ENCODE measurements around the gene GRN. TPM values are rescaled to one million over a fixed set of nuclear protein-coding genes. Genes with fewer than 3 reads are reported as not detected.

GRN gene
- total and polyA plus RNA-seq, 9 of the 15 experiments (the other 6 are each of a cell fraction or from before 2014, with no cell fraction given): 5.4 to 75.3 (median 20.7) TPM

DNA sequence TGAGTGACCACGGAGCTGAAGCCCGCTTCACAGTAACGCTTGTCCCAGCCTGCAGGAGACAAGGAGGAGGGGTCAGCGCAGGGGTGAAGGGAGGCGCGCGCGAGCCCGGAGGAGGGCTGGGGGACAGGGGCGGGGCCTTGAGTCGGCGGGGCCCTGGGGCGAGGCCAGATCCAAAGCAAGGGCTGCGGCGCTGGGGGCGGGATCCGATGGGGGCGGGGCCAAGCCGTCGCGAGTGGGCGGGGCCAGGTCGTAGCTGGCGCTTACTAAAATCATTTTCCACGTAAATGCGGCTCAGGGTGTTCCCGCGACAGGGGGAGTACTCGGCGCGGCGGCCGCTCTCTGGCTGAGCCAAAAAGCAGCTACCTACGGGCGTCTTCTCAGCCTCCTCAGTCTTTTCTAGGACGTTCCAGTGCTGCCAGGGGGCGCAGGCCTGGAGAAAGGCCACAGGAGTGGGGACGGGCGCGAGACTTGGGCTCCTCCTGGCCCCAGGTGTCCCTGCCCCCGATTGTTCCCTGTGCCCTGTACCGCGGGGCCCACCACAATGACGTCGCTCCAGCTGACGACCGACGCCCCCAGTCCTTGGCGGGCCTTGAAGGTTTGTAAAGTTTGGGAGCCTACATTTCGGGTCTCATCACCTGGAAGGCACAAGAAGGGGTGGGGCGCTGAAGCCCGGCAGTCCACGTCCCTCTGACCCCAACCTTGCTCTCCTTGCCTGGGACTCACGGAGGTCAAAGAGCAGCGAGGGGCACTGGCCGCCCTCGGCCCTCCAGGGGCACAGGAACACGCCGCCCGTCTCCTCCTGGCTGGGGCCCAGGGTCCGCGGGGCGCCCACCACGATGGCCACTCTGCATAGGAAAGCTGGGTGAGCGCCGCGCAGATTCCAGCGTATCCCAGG lies 40.4 kb downstream of the GRN start (continued):
- TF ChIP-seq, protein P1, sequence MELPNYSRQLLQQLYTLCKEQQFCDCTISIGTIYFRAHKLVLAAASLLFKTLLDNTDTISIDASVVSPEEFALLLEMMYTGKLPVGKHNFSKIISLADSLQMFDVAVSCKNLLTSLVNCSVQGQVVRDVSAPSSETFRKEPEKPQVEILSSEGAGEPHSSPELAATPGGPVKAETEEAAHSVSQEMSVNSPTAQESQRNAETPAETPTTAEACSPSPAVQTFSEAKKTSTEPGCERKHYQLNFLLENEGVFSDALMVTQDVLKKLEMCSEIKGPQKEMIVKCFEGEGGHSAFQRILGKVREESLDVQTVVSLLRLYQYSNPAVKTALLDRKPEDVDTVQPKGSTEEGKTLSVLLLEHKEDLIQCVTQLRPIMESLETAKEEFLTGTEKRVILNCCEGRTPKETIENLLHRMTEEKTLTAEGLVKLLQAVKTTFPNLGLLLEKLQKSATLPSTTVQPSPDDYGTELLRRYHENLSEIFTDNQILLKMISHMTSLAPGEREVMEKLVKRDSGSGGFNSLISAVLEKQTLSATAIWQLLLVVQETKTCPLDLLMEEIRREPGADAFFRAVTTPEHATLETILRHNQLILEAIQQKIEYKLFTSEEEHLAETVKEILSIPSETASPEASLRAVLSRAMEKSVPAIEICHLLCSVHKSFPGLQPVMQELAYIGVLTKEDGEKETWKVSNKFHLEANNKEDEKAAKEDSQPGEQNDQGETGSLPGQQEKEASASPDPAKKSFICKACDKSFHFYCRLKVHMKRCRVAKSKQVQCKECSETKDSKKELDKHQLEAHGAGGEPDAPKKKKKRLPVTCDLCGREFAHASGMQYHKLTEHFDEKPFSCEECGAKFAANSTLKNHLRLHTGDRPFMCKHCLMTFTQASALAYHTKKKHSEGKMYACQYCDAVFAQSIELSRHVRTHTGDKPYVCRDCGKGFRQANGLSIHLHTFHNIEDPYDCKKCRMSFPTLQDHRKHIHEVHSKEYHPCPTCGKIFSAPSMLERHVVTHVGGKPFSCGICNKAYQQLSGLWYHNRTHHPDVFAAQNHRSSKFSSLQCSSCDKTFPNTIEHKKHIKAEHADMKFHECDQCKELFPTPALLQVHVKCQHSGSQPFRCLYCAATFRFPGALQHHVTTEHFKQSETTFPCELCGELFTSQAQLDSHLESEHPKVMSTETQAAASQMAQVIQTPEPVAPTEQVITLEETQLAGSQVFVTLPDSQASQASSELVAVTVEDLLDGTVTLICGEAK (IDR thresholded peaks at IDR 0.05): peak; percentile 21; the same call in 1 of the 2 replicates
- TF ChIP-seq, protein P1 (CRISPR knock-in tag; IDR thresholded peaks at IDR 0.05): no peak
- TF ChIP-seq MAFG (tag; conservative IDR thresholded peaks at IDR 0.05): no peak
- TF ChIP-seq BHLHE40 (IDR thresholded peaks at IDR 0.05; ENCODE audit: low read length): 0 out of 2 replicates have a peak, but pooled peaks have one; percentile 2
- no peak for TF ChIP-seq MYNN (IDR thresholded peaks at IDR 0.05)
- no peak for TF ChIP-seq MYNN (CRISPR knock-in tag; IDR thresholded peaks at IDR 0.05)
- no peak for TF ChIP-seq PRPF4 (IDR thresholded peaks at IDR 0.05; ENCODE audit: insufficient read depth, low read depth, low read length, poor library complexity, severe bottlenecking)
- TF ChIP-seq PRMT5 (CRISPR knock-in tag; IDR thresholded peaks at IDR 0.05): no peak
- TF ChIP-seq ILK (tag; IDR thresholded peaks at IDR 0.05; ENCODE audit: borderline replicate concordance, low read depth): no peak
- TF ChIP-seq GTF2F1 (IDR thresholded peaks at IDR 0.05; ENCODE audit: low read depth, low read length): peak; percentile 32; the same call in 1 of the 2 replicates
- TF ChIP-seq NR2C1 (IDR thresholded peaks at IDR 0.05): peak; percentile 30; the same call in 1 of the 2 replicates
- TF ChIP-seq NR2C1 (tag; IDR thresholded peaks at IDR 0.05): no peak
- TF ChIP-seq E2F3 (CRISPR knock-in tag; IDR thresholded peaks at IDR 0.05): no peak
- TF ChIP-seq SUPT5H (IDR thresholded peaks at IDR 0.05): peak; percentile 77
- TF ChIP-seq HNRNPH1 (optimal IDR thresholded peaks at IDR 0.05; ENCODE audit: low read depth, low read length): no peak
- no peak for TF ChIP-seq TCF7 (IDR thresholded peaks at IDR 0.05; ENCODE audit: borderline replicate concordance)
- peak; percentile 70 to 84 for TF ChIP-seq MAZ (CRISPR knock-in tag; conservative IDR thresholded peaks at IDR 0.05 in 1 of 2, IDR thresholded peaks at IDR 0.05 in 1 of 2)
- TF ChIP-seq ZNF696 (CRISPR knock-in tag; conservative IDR thresholded peaks at IDR 0.05): no peak
- no peak for TF ChIP-seq ARID2 (IDR thresholded peaks at IDR 0.05)

Measured in K562 (cell line).